GM15510 (cell line): Measurements from ENCODE around the gene CACNB1.

Experiments used
- POLR2A ChIP-seq: IDR thresholded peaks from 3 replicates; pipeline ENCODE4 v1.6.1; 2011; ENCODE audit warnings: borderline replicate concordance; ENCODE audit not compliant: insufficient read length; ENCODE audit errors: extremely low read depth

The CACNB1 gene

DNA sequence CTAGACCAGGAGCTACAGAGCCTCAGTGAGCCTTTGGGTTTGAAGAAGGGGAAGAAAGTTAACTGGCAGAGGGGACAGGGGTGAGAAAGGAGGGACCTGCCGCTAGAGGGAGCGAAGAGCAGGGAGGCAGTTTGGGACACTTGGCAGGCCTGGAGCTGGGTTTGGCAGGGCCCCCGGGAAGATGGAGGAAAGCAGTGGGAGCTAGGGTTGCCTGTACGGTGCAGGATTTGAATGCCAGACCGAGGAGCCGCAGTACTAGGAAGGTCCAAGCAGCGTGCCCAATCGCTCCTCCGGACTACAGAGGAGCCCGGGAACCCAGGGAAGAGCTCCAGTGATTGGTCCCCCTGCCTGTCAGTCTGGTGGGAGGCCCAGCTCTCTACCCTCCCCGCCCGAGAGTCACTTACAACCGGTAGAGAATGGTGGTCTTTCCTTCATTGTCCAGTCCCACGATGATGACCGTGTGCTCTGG lies 32.8 kb downstream of the CACNB1 start:
- TF ChIP-seq POLR2A, result no peak

GRCh38 chr17:39161962-39162361 lies 35.5 kb downstream of the CACNB1 start:
- no peak for TF ChIP-seq POLR2A

GRCh38 chr17:39158623-39159022 lies 38.8 kb downstream of the CACNB1 start:
- no peak for TF ChIP-seq POLR2A

GRCh38 chr17:39156491-39156890 lies 41.0 kb downstream of the CACNB1 start:
- no peak for TF ChIP-seq POLR2A

DNA sequence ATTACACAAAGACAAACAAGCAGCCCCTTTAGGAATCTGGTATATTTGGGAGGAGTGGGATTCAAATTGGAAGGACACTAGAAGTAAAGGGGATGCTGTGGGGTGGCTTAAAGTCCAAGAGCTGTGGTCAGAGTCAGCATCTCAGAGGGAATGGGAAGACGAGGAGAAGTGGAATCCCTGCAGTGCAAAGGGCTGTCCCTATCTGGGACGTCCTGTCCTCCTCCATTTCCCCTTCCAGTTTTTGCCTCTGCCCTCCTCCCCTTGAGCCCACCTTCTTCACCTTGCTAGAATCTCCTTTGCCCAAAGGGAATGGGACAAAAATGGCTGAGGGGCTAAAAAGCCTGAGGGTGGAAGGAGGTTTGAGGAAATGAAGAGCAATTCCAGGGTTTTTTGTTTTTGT lies 41.8 kb downstream of the CACNB1 start:
- no peak for TF ChIP-seq POLR2A

- TF ChIP-seq POLR2A, result no peak
Observed at GRCh38 chr17:39153599-39154051, 43.8 kb downstream of the CACNB1 start.

- TF ChIP-seq POLR2A, result no peak
Observed at GRCh38 chr17:39151943-39152818, 45.3 kb downstream of the CACNB1 start.

GRCh38 chr17:39151150-39151942 lies 46.1 kb downstream of the CACNB1 start, which contains the start of gene PLXDC1:
PLXDC1 (minus strand) TSS chr17:39151637; CDS start chr17:39151437, 200 bp downstream.
- TF ChIP-seq POLR2A, result no peak

- no peak for TF ChIP-seq POLR2A
Observed at GRCh38 chr17:39150795-39151149, 46.7 kb downstream of the CACNB1 start.

DNA sequence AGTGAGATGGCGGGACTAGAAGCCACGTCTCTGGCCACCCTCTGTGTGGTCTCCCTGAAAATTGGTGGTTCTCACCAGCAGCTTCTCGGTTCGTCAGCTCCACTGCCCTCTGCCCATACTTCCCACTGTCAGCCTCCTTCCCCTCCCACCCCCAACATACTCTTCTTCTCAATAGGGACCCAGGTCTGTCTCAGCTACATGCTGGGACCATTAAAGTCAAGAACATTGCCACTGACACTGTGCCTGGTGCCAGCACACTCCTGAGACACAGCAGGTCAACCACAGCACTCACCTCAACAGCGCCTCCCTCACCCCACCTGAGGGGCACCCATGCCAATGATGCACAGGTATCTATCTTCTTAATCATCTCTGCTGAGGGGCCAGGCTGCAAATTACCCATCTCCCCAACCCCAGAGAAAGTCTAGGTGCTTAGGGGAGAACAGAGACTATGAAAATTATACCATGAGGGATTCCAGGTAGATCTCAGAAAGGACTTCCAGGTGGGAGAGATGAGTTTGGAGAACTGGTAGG lies 47.3 kb downstream of the CACNB1 start:
- TF ChIP-seq POLR2A, result no peak

DNA sequence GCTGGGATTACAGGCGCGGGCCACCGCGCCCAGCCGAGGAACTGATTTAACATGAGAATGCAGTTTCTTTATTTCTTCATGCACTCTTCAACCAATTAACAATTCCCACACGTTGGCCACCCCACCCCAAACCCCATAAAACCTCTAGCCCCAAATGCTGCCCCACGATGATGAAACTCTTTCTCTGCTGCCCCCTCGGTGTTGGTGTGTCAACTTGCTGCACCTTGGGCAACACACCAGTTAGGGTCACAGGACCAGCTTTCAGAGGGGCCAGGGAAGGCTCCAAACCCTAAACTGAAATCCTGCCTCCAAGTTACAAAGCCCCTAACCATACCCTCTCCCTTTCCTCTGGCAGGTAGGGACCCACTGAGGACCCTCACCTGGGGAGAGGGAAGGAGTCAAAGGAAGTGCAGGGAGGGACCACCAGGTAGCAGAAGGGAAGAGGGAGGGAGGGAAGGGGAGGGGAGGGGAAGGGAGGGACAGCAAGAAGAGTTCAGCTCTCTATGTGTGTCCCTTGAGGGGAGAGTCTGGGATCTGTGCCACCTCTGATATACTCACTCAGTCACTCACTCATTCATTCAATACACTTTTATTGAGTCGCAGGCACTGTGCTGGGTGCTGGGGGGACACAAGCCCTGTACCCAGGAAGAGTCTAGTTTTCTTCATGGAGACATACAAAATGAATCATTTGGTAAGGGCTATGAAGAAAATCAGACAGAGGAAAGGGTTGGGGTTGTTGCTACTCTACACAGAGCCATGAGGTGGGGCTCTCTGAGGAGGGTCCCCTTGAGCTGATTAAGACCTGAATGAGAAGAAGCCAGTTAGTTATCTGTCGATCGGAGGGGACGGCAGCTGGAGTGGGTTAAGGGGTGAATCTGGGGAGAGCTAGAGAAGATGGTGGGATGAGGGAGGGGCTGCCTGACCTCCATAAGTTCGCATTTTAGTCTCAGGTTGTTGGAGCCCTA lies 50.0 kb downstream of the CACNB1 start:
- no peak for TF ChIP-seq POLR2A

DNA sequence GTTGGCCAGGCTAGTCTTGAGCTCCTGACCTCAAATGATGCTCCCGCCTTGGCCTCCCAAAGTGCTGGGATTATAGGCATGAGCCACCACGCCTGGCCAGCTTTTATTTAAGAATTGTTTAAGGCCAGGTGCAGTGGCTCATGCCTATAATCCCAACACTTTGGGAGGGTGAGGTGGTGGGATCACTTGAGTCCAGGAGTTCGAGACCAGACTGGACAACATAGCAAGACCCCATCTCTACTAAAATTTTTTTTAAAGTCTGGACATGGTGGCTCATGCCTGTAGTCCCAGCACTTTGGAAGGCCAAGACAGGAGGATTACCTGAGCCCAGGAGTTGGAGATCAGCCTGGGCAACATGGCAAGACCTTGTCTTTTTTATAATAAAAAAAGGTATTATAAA lies 51.2 kb downstream of the CACNB1 start:
- TF ChIP-seq POLR2A, result no peak

- TF ChIP-seq POLR2A, result no peak
Observed at GRCh38 chr17:39145143-39145542, 52.3 kb downstream of the CACNB1 start.

DNA sequence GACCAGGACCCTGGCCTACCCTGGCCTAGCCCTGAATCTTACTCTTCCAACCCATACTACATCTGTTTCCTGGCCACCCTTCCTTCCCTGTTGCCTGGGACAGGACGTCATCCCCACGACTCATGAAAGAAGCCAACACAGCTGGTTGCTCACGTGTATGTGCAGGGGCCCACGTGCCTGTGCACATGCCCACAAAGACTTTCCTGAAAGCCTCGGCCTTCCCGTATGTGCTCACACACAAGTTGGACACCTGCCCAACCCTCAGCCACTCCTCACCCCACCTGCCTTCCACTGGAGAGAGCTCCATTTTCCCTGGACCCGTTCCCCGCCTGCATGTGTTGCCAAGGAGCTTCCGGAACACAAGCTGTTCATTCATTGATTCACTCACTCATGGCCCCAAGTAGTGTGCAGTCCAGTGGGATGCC lies 53.0 kb downstream of the CACNB1 start:
- no peak for TF ChIP-seq POLR2A
